ENCODE data around the gene TCL1B. TPM values are rescaled to one million over a fixed set of nuclear protein-coding genes. Genes with fewer than 3 reads are reported as not detected.

TCL1B gene
- total and polyA plus RNA-seq, 4 donors = 0.19 TPM; not detected in 3

GRCh38 chr14:95722525-95723190 is 36.4 kb downstream of the TCL1B start:
- TF ChIP-seq RXRA (IDR thresholded peaks at IDR 0.05) (no peak), GABPA (IDR thresholded peaks at IDR 0.05 in 1 of 2, conservative IDR thresholded peaks at IDR 0.05 in 1 of 2) (no peak), MAX (IDR thresholded peaks at IDR 0.05) (no peak), TAF1 (conservative IDR thresholded peaks at IDR 0.05) (no peak), HNF4G (IDR thresholded peaks at IDR 0.05) (no peak), ZBTB33 (IDR thresholded peaks at IDR 0.05) (no peak), REST (IDR thresholded peaks at IDR 0.05) (no peak), FOXA2 (IDR thresholded peaks at IDR 0.05) (no peak)
- Histone ChIP-seq H3K4me3 (ENCODE audit: low read depth in 1 of 3, low read length in 3 of 3) (no peak overlapping the region), H3K9ac (ENCODE audit: low read depth in 1 of 2, low read length in 2 of 2) (no peak overlapping the region), H3K4me1 (ENCODE audit: control insufficient read depth in 4 of 4, insufficient read depth in 4 of 4, low read length in 3 of 4) (no peaks in the 10 kb centered on the region), H3K9me3 (ENCODE audit: control insufficient read depth in 4 of 4, low read length in 3 of 4) (peaks cover 2 to 6% (median 3%) of the 10 kb centered on the region in 4 donors), H3K27ac (ENCODE audit: low read depth in 1 of 2, low read length in 2 of 2) (no peak overlapping the region), H3K36me3 (ENCODE audit: control insufficient read depth in 4 of 4, insufficient read depth in 3 of 4, low read depth in 1 of 4, low read length in 3 of 4) (no peaks in the 10 kb centered on the region), H3K27me3 (ENCODE audit: control insufficient read depth in 4 of 4, insufficient read depth in 4 of 4, low read length in 3 of 4) (peaks cover 0 to 3% (median 0%) of the 10 kb centered on the region in 4 donors)
- 56% methylated on average over 1 of the region's 1 CpG for whole genome bisulfite sequencing
- DNase-seq (ENCODE audit: low spot score) = no peak

GRCh38 chr14:95725685-95726336 is 39.6 kb downstream of the TCL1B start:
- Histone ChIP-seq H3K9ac (ENCODE audit: low read depth in 1 of 2, low read length in 2 of 2) (no peak overlapping the region), H3K4me1 (ENCODE audit: control insufficient read depth in 4 of 4, insufficient read depth in 4 of 4, low read length in 3 of 4) (no peaks in the 10 kb centered on the region), H3K27me3 (ENCODE audit: control insufficient read depth in 4 of 4, insufficient read depth in 4 of 4, low read length in 3 of 4) (peaks cover 0 to 3% (median 0%) of the 10 kb centered on the region in 4 donors), H3K27ac (ENCODE audit: low read depth in 1 of 2, low read length in 2 of 2) (no peak overlapping the region), H3K36me3 (ENCODE audit: control insufficient read depth in 4 of 4, insufficient read depth in 3 of 4, low read depth in 1 of 4, low read length in 3 of 4) (no peaks in the 10 kb centered on the region), H3K4me3 (ENCODE audit: low read depth in 1 of 3, low read length in 3 of 3) (no peak overlapping the region), H3K9me3 (ENCODE audit: control insufficient read depth in 4 of 4, low read length in 3 of 4) (peaks cover 2 to 6% (median 3%) of the 10 kb centered on the region in 4 donors)
- whole genome bisulfite sequencing = 69% methylated on average over 5 of the region's 5 CpGs
- no peak for DNase-seq (ENCODE audit: low spot score)
- TF ChIP-seq HNF4G (IDR thresholded peaks at IDR 0.05) (no peak), RAD21 (IDR thresholded peaks at IDR 0.05) (no peak), JUND (IDR thresholded peaks at IDR 0.05) (no peak), REST (IDR thresholded peaks at IDR 0.05) (no peak), RXRA (IDR thresholded peaks at IDR 0.05) (no peak), GABPA (IDR thresholded peaks at IDR 0.05 in 1 of 2, conservative IDR thresholded peaks at IDR 0.05 in 1 of 2) (no peak), HNF4A (conservative IDR thresholded peaks at IDR 0.05) (no peak), FOXA2 (IDR thresholded peaks at IDR 0.05) (no peak), CTCF (IDR thresholded peaks at IDR 0.05; ENCODE audit: low read depth, low read length, missing input control) (no peak), ATF3 (IDR thresholded peaks at IDR 0.05) (no peak), ZBTB33 (IDR thresholded peaks at IDR 0.05) (no peak), FOXA1 (IDR thresholded peaks at IDR 0.05) (no peak), NR2F2 (IDR thresholded peaks at IDR 0.05) (no peak), MAX (IDR thresholded peaks at IDR 0.05) (no peak), TAF1 (conservative IDR thresholded peaks at IDR 0.05) (no peak)

Measured in liver (tissue), 9 donors.